GM12864 (cell line): ENCODE measurements around the gene PADI4.

Source experiments
- DNase-seq: peaks from one replicate; pipeline ENCODE4 v3.0.0-alpha.2; 2011; ENCODE audit warnings: low read depth
- H3K4me3 ChIP-seq: 2 replicates; pipeline ENCODE4 v1.5.1; 2011; ENCODE audit warnings: mild to moderate bottlenecking, low read depth, low read length, control low read depth
- CTCF ChIP-seq: IDR thresholded peaks from 2 replicates; pipeline ENCODE4 v1.5.1; 2011; ENCODE audit warnings: low read depth, mild to moderate bottlenecking, moderate library complexity, low read length, control low read depth, inconsistent platforms; ENCODE audit errors: missing control alignments

The PADI4 gene

GRCh38 chr1:17381161-17381560 is 73.2 kb downstream of the PADI4 start:
- DNase-seq = no peak
- no peak for TF ChIP-seq CTCF
- H3K4me3 ChIP-seq = no peak overlapping the region

GRCh38 chr1:17392199-17392740 is 84.3 kb downstream of the PADI4 start:
- H3K4me3 ChIP-seq = no peak overlapping the region
- no peak for TF ChIP-seq CTCF
- no peak for DNase-seq

- no peak overlapping the region for H3K4me3 ChIP-seq
- DNase-seq = no peak
- no peak for TF ChIP-seq CTCF
Observed at GRCh38 chr1:17393230-17393629, 85.2 kb downstream of the PADI4 start.

GRCh38 chr1:17397910-17398695 is 90.1 kb downstream of the PADI4 start:
- H3K4me3 ChIP-seq = no peak overlapping the region
- DNase-seq = no peak
- TF ChIP-seq CTCF = no peak

- DNase-seq = no peak
- TF ChIP-seq CTCF = no peak
- no peak overlapping the region for H3K4me3 ChIP-seq
Observed at GRCh38 chr1:17400725-17401341, 92.8 kb downstream of the PADI4 start.

GRCh38 chr1:17401841-17402240 is 93.8 kb downstream of the PADI4 start:
- no peak overlapping the region for H3K4me3 ChIP-seq
- no peak for DNase-seq
- TF ChIP-seq CTCF = no peak
